GM23338 (cell line): ENCODE results near the gene GPN2. TPM values are rescaled to one million over a fixed set of nuclear protein-coding genes. Genes with fewer than 3 reads are reported as not detected.

Experiments
- ATAC-seq: fragments of 200-7000 bp; cut with Tn5 transposase; 3 replicates; pipeline ENCODE4 v1.9.1; 2020
- DNase-seq: peaks from one replicate; pipeline ENCODE4 v3.0.0-alpha.2; 2015; ENCODE audit warnings: low spot score
- H2AFZ ChIP-seq: fragments of 200-600 bp; sonication (generic); 2 replicates; pipeline ENCODE4 v1.8.0; 2016; ENCODE audit warnings: antibody characterized with exemption, mild to moderate bottlenecking, moderate library complexity
- H3F3A ChIP-seq: fragments of 200-600 bp; sonication (generic); replicated peaks from 2 replicates; pipeline ENCODE4 v1.8.0; 2017; ENCODE audit warnings: antibody characterized with exemption, mixed run types, low read depth
- H3K27ac ChIP-seq: fragments of 200-600 bp; sonication (generic); 2 replicates; pipeline ENCODE4 v1.6.1; 2016; ENCODE audit warnings: low read depth
- H3K27me3 ChIP-seq: fragments of 200-600 bp; sonication (generic); 2 replicates; pipeline ENCODE4 v1.8.0; 2016; ENCODE audit warnings: mild to moderate bottlenecking, mixed run types, moderate library complexity; ENCODE audit not compliant: insufficient read depth
- H3K36me3 ChIP-seq: fragments of 200-600 bp; sonication (generic); 2 replicates; pipeline ENCODE4 v1.8.0; 2016; ENCODE audit warnings: mild to moderate bottlenecking; ENCODE audit not compliant: insufficient read depth
- H3K4me1 ChIP-seq: fragments of 200-600 bp; sonication (generic); 2 replicates; pipeline ENCODE4 v1.8.0; 2016; ENCODE audit warnings: mild to moderate bottlenecking, moderate library complexity; ENCODE audit not compliant: insufficient read depth
- H3K4me2 ChIP-seq: fragments of 200-600 bp; sonication (generic); 2 replicates; pipeline ENCODE4 v1.7.1; 2017; ENCODE audit warnings: mixed run types
- H3K4me3 ChIP-seq: fragments of 200-600 bp; sonication (generic); 2 replicates; pipeline ENCODE4 v1.6.1; 2016; ENCODE audit warnings: mixed run types
- H3K79me2 ChIP-seq: fragments of 200-600 bp; sonication (generic); replicated peaks from 2 replicates; pipeline ENCODE4 v1.8.0; 2017; ENCODE audit warnings: mild to moderate bottlenecking; ENCODE audit not compliant: insufficient read depth
- H3K9me2 ChIP-seq: fragments of 200-600 bp; sonication (generic); 2 replicates; pipeline ENCODE4 v1.8.0; 2017; ENCODE audit not compliant: insufficient read depth
- H4K20me1 ChIP-seq: fragments of 200-600 bp; sonication (generic); replicated peaks from 2 replicates; pipeline ENCODE4 v1.8.0; 2017; ENCODE audit warnings: mild to moderate bottlenecking; ENCODE audit not compliant: insufficient read depth
- H3K27ac Mint-ChIP-seq: 2 replicates; pipeline ENCODE4 v1.8.0; 2020; ENCODE audit warnings: inconsistent platforms, mild to moderate bottlenecking, moderate library complexity, mixed read lengths
- H3K27me3 Mint-ChIP-seq: 3 replicates; pipeline ENCODE4 v1.8.0; 2022; ENCODE audit warnings: low read depth, mild to moderate bottlenecking, moderate library complexity, mixed read lengths, inconsistent platforms; ENCODE audit not compliant: insufficient read depth, poor library complexity
- H3K36me3 Mint-ChIP-seq: 3 replicates; pipeline ENCODE4 v1.8.0; 2021; ENCODE audit warnings: low read depth, mild to moderate bottlenecking, inconsistent platforms, moderate library complexity, mixed read lengths
- H3K4me1 Mint-ChIP-seq: 3 replicates; pipeline ENCODE4 v1.8.0; 2020; ENCODE audit warnings: mild to moderate bottlenecking, inconsistent platforms, mixed read lengths
- H3K4me3 Mint-ChIP-seq: 3 replicates; pipeline ENCODE4 v1.8.0; 2021; ENCODE audit warnings: moderate library complexity, mild to moderate bottlenecking, inconsistent platforms, mixed read lengths
- H3K9me3 Mint-ChIP-seq: 3 replicates; pipeline ENCODE4 v1.8.0; 2020; ENCODE audit warnings: moderate library complexity, mild to moderate bottlenecking, inconsistent platforms, mixed read lengths
- CTCF ChIP-seq, 2 experiments: fragments of 200-600 bp in 1 of 2; sonication (generic) in 1 of 2; conservative IDR thresholded peaks; 2 replicates each; pipeline versions ENCODE4 v1.5.1 to v1.6.1; 2016 to 2017; ENCODE audit warnings: antibody characterized with exemption in 2 of 2, low read depth in 2 of 2, mild to moderate bottlenecking in 2 of 2, moderate library complexity in 1 of 2
- EZH2 ChIP-seq: fragments of 200-600 bp; sonication (generic); IDR thresholded peaks from one replicate; pipeline ENCODE4 v1.8.0; 2017; ENCODE audit warnings: antibody characterized with exemption, mild to moderate bottlenecking, low read depth; ENCODE audit not compliant: unreplicated experiment
- JUNB ChIP-seq: IDR thresholded peaks from one replicate; pipeline ENCODE4 v1.6.1; 2016; ENCODE audit warnings: antibody characterized with exemption; ENCODE audit not compliant: unreplicated experiment
- NANOG ChIP-seq: IDR thresholded peaks from 2 replicates; pipeline ENCODE4 v1.6.1; 2016; ENCODE audit warnings: antibody characterized with exemption, borderline replicate concordance
- REST ChIP-seq: IDR thresholded peaks from one replicate; pipeline ENCODE4 v1.6.1; 2018; ENCODE audit warnings: antibody characterized with exemption; ENCODE audit not compliant: unreplicated experiment
- STAT1 ChIP-seq: IDR thresholded peaks from one replicate; pipeline ENCODE4 v1.6.1; 2016; ENCODE audit warnings: antibody characterized with exemption; ENCODE audit not compliant: unreplicated experiment
- ZNF331 ChIP-seq: fragments of 250-450 bp; sonication (Bioruptor Pico); IDR thresholded peaks from 2 replicates; pipeline ENCODE4 v1.5.0; 2020; ENCODE audit warnings: low read depth, mild to moderate bottlenecking, moderate library complexity
- ZNF462 ChIP-seq: fragments of 250-450 bp; sonication (Bioruptor Pico); IDR thresholded peaks from 2 replicates; pipeline ENCODE4 v1.5.0; 2020; ENCODE audit warnings: mild to moderate bottlenecking, moderate library complexity
- polyA plus RNA-seq: library from polyadenylated mRNA; unstranded; fragments of >200 nt; fragmentation: Nextera tagmentation; extraction: Ambion mirVana; gene quantifications from 2 replicates; pipeline ENCODE4 v1.2.1, GENCODE V29; 2016
- total RNA-seq: library from RNA; depleted of rRNA; stranded (reverse); fragments of >200 nt; shearing (Covaris generic); gene quantifications from 2 replicates; pipeline ENCODE4 v1.2.3, GENCODE V29; 2014

GPN2 gene
- total and polyA plus RNA-seq, 2 experiments from 2014 or later, result 10.1 to 19.4 TPM

- TF ChIP-seq ZNF462 (no peak), STAT1 (no peak)
These were observed 61.6 kb downstream of the GPN2 start (continued) for GRCh38 chr1:26828411-26828991.

- Mint-ChIP-seq H3K4me3 (peak overlapping the region; percentile 82), H3K27ac (no peak overlapping the region), H3K9me3 (peaks cover 3% of the 10 kb centered on the region; the same call in 2 of the 3 replicates), H3K4me1 (peaks cover 35% of the 10 kb centered on the region), H3K27me3 (peaks cover 21% of the 10 kb centered on the region), H3K36me3 (peaks cover 8% of the 10 kb centered on the region)
- no peak overlapping the region for H2AFZ ChIP-seq
- H4K20me1 ChIP-seq, result no peaks in the 10 kb centered on the region; the same call in 1 of the 2 replicates
- peaks cover 20% of the 10 kb centered on the region for H3K4me1 ChIP-seq
- H3F3A ChIP-seq, result peaks cover 3% of the 10 kb centered on the region; the same call in 1 of the 2 replicates
- H3K27me3 ChIP-seq, result peaks cover 3% of the 10 kb centered on the region; the same call in 1 of the 2 replicates
- ATAC-seq (peak; percentile 19), DNase-seq (peak; percentile 43)
- H3K36me3 ChIP-seq, result no peaks in the 10 kb centered on the region
- peak overlapping the region; percentile 64 for H3K4me3 ChIP-seq
- no peak overlapping the region for H3K27ac ChIP-seq
- no peaks in the 10 kb centered on the region for H3K9me2 ChIP-seq
- peaks cover 4% of the 10 kb centered on the region; the same call in 1 of the 2 replicates for H3K79me2 ChIP-seq
- H3K4me2 ChIP-seq, result peak overlapping the region; percentile 80
- no peak for TF ChIP-seq NANOG
- TF ChIP-seq ZNF331 (CRISPR knock-in tag), result no peak
- no peak for TF ChIP-seq REST
- no peak for TF ChIP-seq JUNB
- TF ChIP-seq CTCF (conservative IDR thresholded peaks at IDR 0.05; ENCODE audit: low read depth in 2 of 2), result no peak
- no peak for TF ChIP-seq EZH2
- TF ChIP-seq STAT1, result no peak
These were observed 62.4 kb downstream of the GPN2 start for GRCh38 chr1:26827663-26828062.
